AML-193 (cell line): Measurements from ENCODE around the gene UVRAG.

ENCODE experiments used
- DNase-seq, 2 experiments: peaks; one replicate each; lab custom pipeline; 2025; lab: John Stamatoyannopoulos, UW

Gene UVRAG

GRCh38 chr11:75809991-75810390, 5.0 kb upstream of the UVRAG start:
- peak; percentile 37 to 42 for DNase-seq

- peak; percentile 8 to 16 for DNase-seq
Observed at GRCh38 chr11:75810637-75811390, 4.2 kb upstream of the UVRAG start.

- no peak for DNase-seq
Observed at GRCh38 chr11:75811485-75811884, 3.5 kb upstream of the UVRAG start.

GRCh38 chr11:75812542-75813040, 2.4 kb upstream of the UVRAG start:
- DNase-seq, result no peak

- no peak for DNase-seq
Observed at GRCh38 chr11:75813124-75813523, 1.9 kb upstream of the UVRAG start.

GRCh38 chr11:75813622-75814039, 1.4 kb upstream of the UVRAG start:
- no peak for DNase-seq

GRCh38 chr11:75814363-75814676, 690 bp upstream of the UVRAG start:
- DNase-seq, result peak; percentile 55 to 73

GRCh38 chr11:75815345-75816168, 547 bp downstream of the UVRAG start:
- no peak for DNase-seq

- peak; percentile 17 to 23 for DNase-seq
Observed at GRCh38 chr11:75816561-75817239, 1.7 kb downstream of the UVRAG start.

GRCh38 chr11:75820645-75821044, 5.6 kb downstream of the UVRAG start:
- DNase-seq, result no peak

GRCh38 chr11:75821202-75821601, 6.2 kb downstream of the UVRAG start:
- DNase-seq, result no peak

- DNase-seq, result no peak
Observed at GRCh38 chr11:75822541-75822940, 7.5 kb downstream of the UVRAG start.

GRCh38 chr11:75823415-75823814, 8.4 kb downstream of the UVRAG start:
- no peak for DNase-seq

- no peak for DNase-seq
Observed at GRCh38 chr11:75823946-75824345, 8.9 kb downstream of the UVRAG start.

GRCh38 chr11:75826461-75827230, 11.6 kb downstream of the UVRAG start:
- DNase-seq, result no peak

GRCh38 chr11:75827562-75827961, 12.6 kb downstream of the UVRAG start:
- DNase-seq, result no peak

- DNase-seq, result no peak
Observed at GRCh38 chr11:75831915-75832502, 17.0 kb downstream of the UVRAG start.

GRCh38 chr11:75834728-75835127, 19.7 kb downstream of the UVRAG start:
- DNase-seq, result no peak

GRCh38 chr11:75836417-75836816, 21.4 kb downstream of the UVRAG start:
- peak; percentile 25 to 45 for DNase-seq

- no peak for DNase-seq
Observed at GRCh38 chr11:75839851-75840250, 24.8 kb downstream of the UVRAG start.

- DNase-seq, result no peak
Observed at GRCh38 chr11:75840522-75840921, 25.5 kb downstream of the UVRAG start.
